Endodermal cell (in vitro differentiated cells): ENCODE results near the gene FAM13C. TPM values are rescaled to one million over a fixed set of nuclear protein-coding genes. Genes with fewer than 3 reads are reported as not detected.

Source experiments
- DNase-seq: peaks from one replicate; pipeline ENCODE4 v3.0.0-alpha.2; 2017
- H3K27ac ChIP-seq: 2 replicates; pipeline ENCODE4 v1.5.1; 2013; ENCODE audit warnings: mild to moderate bottlenecking, low read depth, low read length, moderate library complexity
- H3K27me3 ChIP-seq: 2 replicates; pipeline ENCODE4 v1.6.1; 2013; ENCODE audit warnings: mild to moderate bottlenecking, low read length, moderate library complexity; ENCODE audit not compliant: insufficient read depth, control insufficient read depth, poor library complexity, severe bottlenecking
- H3K36me3 ChIP-seq: 2 replicates; pipeline ENCODE4 v1.7.0; 2013; ENCODE audit warnings: mild to moderate bottlenecking, low read length, moderate library complexity; ENCODE audit not compliant: control insufficient read depth, insufficient read depth
- H3K4me1 ChIP-seq: one replicate; pipeline ENCODE4 v1.7.0; 2013; ENCODE audit warnings: low read length; ENCODE audit not compliant: control insufficient read depth, insufficient read depth
- H3K4me3 ChIP-seq: 2 replicates; pipeline ENCODE4 v1.5.1; 2013; ENCODE audit warnings: mild to moderate bottlenecking, low read length, moderate library complexity
- H3K9ac ChIP-seq: 2 replicates; pipeline ENCODE4 v1.6.1; 2013; ENCODE audit warnings: mild to moderate bottlenecking, low read length, moderate library complexity; ENCODE audit not compliant: poor library complexity, severe bottlenecking; ENCODE audit errors: extremely low read depth
- H3K9me3 ChIP-seq: 2 replicates; pipeline ENCODE4 v1.6.1; 2013; ENCODE audit warnings: mild to moderate bottlenecking, low read length, moderate library complexity; ENCODE audit not compliant: control insufficient read depth
- H3K27ac Mint-ChIP-seq: 2 replicates; pipeline ENCODE4 v1.8.0; 2020; ENCODE audit warnings: mixed read lengths
- H3K27me3 Mint-ChIP-seq: 2 replicates; pipeline ENCODE4 v1.8.0; 2021; ENCODE audit warnings: mild to moderate bottlenecking, mixed read lengths; ENCODE audit not compliant: insufficient read depth
- H3K36me3 Mint-ChIP-seq: 2 replicates; pipeline ENCODE4 v1.8.0; 2020; ENCODE audit warnings: low read depth, mixed read lengths
- H3K4me1 Mint-ChIP-seq: 2 replicates; pipeline ENCODE4 v1.8.0; 2020; ENCODE audit warnings: mixed read lengths
- H3K4me3 Mint-ChIP-seq: 2 replicates; pipeline ENCODE4 v1.8.0; 2020; ENCODE audit warnings: mild to moderate bottlenecking, moderate library complexity, mixed read lengths
- H3K9me3 Mint-ChIP-seq: 2 replicates; pipeline ENCODE4 v1.8.0; 2020; ENCODE audit warnings: mild to moderate bottlenecking, mixed read lengths
- WGBS, 2 experiments: methylation state at CpG; one replicate each; pipeline versions ENCODE4 v1.1.5 to v1.1.7; 2013; ENCODE audit warnings: missing lambda C conversion rate in 2 of 2, mixed read lengths in 1 of 2; ENCODE audit not compliant: insufficient coverage in 1 of 2, insufficient read length in 1 of 2; 5-methylcytosine and 5-hydroxymethylcytosine counted together
- total RNA-seq, 2 donors: library from RNA; stranded (reverse); fragmentation: NEBNext Ultra II Directional in 1 of 2; extraction: Animal tissue kit (Norgen Biotek cat#: 25700) in 1 of 2; gene quantifications; 2 replicates in 1 of 2; 3 replicates in 1 of 2; pipeline ENCODE4 v1.2.1, GENCODE V29; 2021
- TF ChIP-seq, protein P1 (sequence below): fragments of 200-600 bp; sonication (generic); conservative IDR thresholded peaks from 2 replicates; pipeline ENCODE4 v1.5.0; 2021; ENCODE audit warnings: antibody characterized with exemption, mild to moderate bottlenecking

FAM13C gene
- total RNA-seq, 2 donors from 2014 or later, result 2.5 to 3.7 TPM

DNA sequence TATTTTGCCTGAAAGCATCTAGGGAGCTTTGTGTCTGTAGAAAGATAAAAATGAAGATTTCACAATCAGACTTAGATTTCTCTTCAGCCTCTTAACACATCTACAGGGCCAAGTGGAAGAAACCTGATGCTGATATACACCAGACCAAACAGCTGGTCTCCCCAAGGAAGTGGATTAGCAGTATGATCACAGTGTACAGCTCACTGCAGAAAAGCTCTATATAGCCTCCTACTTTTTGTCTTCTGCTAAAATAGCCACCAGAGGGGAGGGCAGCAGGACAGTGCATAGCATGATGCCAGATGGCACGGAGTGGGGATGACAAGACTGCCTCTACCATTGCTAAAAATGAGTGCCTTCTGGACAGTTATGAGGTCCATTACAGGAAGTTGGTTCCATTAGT lies 16.0 kb downstream of the FAM13C start:
- Histone ChIP-seq H3K27me3 (no peaks in the 10 kb centered on the region), H3K9ac (no peak overlapping the region), H3K4me3 (no peak overlapping the region), H3K9me3 (peaks cover 10% of the 10 kb centered on the region), H3K27ac (no peak overlapping the region), H3K4me1 (peaks cover 5% of the 10 kb centered on the region), H3K36me3 (peaks cover 41% of the 10 kb centered on the region)
- Mint-ChIP-seq H3K36me3 (peaks cover 2% of the 10 kb centered on the region), H3K27ac (no peak overlapping the region), H3K4me3 (no peak overlapping the region), H3K9me3 (no peaks in the 10 kb centered on the region), H3K4me1 (peaks cover 7% of the 10 kb centered on the region), H3K27me3 (no peaks in the 10 kb centered on the region)
- WGBS, 2 experiments, result 94% methylated on average over 1 of the region's 1 CpG; no CpG with 5 or more reads in 1 of the 2 experiments
- TF ChIP-seq, protein P1, sequence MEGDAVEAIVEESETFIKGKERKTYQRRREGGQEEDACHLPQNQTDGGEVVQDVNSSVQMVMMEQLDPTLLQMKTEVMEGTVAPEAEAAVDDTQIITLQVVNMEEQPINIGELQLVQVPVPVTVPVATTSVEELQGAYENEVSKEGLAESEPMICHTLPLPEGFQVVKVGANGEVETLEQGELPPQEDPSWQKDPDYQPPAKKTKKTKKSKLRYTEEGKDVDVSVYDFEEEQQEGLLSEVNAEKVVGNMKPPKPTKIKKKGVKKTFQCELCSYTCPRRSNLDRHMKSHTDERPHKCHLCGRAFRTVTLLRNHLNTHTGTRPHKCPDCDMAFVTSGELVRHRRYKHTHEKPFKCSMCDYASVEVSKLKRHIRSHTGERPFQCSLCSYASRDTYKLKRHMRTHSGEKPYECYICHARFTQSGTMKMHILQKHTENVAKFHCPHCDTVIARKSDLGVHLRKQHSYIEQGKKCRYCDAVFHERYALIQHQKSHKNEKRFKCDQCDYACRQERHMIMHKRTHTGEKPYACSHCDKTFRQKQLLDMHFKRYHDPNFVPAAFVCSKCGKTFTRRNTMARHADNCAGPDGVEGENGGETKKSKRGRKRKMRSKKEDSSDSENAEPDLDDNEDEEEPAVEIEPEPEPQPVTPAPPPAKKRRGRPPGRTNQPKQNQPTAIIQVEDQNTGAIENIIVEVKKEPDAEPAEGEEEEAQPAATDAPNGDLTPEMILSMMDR, result no peak
- DNase-seq, result no peak

DNA sequence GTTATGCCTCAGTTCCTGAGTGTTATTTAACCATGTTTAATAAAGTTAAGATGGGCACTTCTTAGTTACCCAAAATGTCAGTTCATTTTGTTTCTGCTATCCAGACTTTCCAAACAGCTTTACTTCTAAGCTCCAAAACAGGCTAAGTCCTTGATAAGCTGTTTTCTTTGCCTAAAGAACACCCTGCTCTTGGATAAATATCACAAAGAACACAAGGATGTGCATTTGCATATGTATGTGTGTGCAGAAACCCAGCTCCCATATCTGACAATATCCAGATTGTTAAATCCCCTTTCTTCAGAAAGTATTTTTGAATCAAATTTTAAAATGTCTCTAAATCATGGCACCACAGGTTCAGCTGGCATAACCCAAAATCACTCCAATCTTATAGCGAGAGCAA lies 19.6 kb downstream of the FAM13C start:
- TF ChIP-seq, protein P1, result no peak
- Histone ChIP-seq H3K4me3 (no peak overlapping the region), H3K27me3 (no peaks in the 10 kb centered on the region), H3K27ac (no peak overlapping the region), H3K4me1 (peaks cover 5% of the 10 kb centered on the region), H3K36me3 (peaks cover 18% of the 10 kb centered on the region), H3K9me3 (peaks cover 2% of the 10 kb centered on the region), H3K9ac (no peak overlapping the region)
- H3K27me3 Mint-ChIP-seq, result peaks cover 2% of the 10 kb centered on the region
- no peaks in the 10 kb centered on the region for H3K9me3 Mint-ChIP-seq
- no peak overlapping the region for H3K4me3 Mint-ChIP-seq
- WGBS, 2 experiments, result 88% methylated on average over 1 of the region's 1 CpG; no CpG with 5 or more reads in 1 of the 2 experiments
- no peak for DNase-seq
- H3K4me1 Mint-ChIP-seq, result peaks cover 7% of the 10 kb centered on the region
- H3K27ac Mint-ChIP-seq, result no peak overlapping the region
- H3K36me3 Mint-ChIP-seq, result peaks cover 2% of the 10 kb centered on the region

DNA sequence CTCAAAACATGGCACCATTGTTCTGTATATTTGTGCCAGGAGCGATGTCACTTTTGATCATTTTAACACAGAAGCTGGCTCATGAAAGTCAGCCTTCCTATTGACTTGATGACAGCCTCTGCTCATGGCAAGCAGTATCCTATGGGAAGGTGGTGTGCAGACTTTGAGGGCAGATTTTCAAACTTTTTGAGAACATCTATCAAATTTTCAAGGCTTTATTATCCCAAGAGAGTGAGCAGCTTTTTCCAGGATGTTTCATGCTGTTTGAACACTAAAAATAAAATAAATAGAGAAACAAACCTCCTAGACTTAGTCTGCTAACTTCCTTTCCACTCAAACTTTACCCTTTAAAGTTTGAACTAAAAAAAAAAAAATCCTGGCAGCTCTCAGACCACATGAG lies 20.3 kb downstream of the FAM13C start:
- H3K27me3 Mint-ChIP-seq, result peaks cover 3% of the 10 kb centered on the region
- no peak overlapping the region for H3K4me3 Mint-ChIP-seq
- no peak overlapping the region for H3K9ac ChIP-seq
- peaks cover 7% of the 10 kb centered on the region for H3K4me1 Mint-ChIP-seq
- H3K9me3 ChIP-seq, result no peaks in the 10 kb centered on the region
- no peaks in the 10 kb centered on the region for H3K9me3 Mint-ChIP-seq
- peaks cover 2% of the 10 kb centered on the region for H3K36me3 Mint-ChIP-seq
- H3K4me1 ChIP-seq, result peaks cover 5% of the 10 kb centered on the region
- no peak overlapping the region for H3K27ac Mint-ChIP-seq
- 96 to 100% methylated on average over 1 of the region's 1 CpG for WGBS, 2 experiments
- H3K27me3 ChIP-seq, result no peaks in the 10 kb centered on the region
- TF ChIP-seq, protein P1, result no peak
- DNase-seq, result no peak
- no peak overlapping the region for H3K4me3 ChIP-seq
- H3K27ac ChIP-seq, result no peak overlapping the region
- peaks cover 18% of the 10 kb centered on the region for H3K36me3 ChIP-seq
